ENCODE data around the gene CCNE1. TPM values are rescaled to one million over a fixed set of nuclear protein-coding genes. Genes with fewer than 3 reads are reported as not detected.

CCNE1 gene
- total and polyA plus RNA-seq, 8 donors, result 3.6 to 5.8 (median 4.4) TPM

- no peak for ATAC-seq
- intact Hi-C loops (cut with DNase I), result no loop called here
- H3K27ac ChIP-seq, result no peak overlapping the region
- no peak overlapping the region for H3K4me3 ChIP-seq
- peak in 1 of 4 donors; percentile 36 for DNase-seq
- TF ChIP-seq CTCF (IDR thresholded peaks at IDR 0.05), result no peak
- no peaks in the 10 kb centered on the region for H3K36me3 ChIP-seq
- H3K4me1 ChIP-seq, result no peaks in the 10 kb centered on the region
- no peaks in the 10 kb centered on the region for H3K9me3 ChIP-seq
- H3K27me3 ChIP-seq, result no peaks in the 10 kb centered on the region
Measured at GRCh38 chr19:29772696-29773095, 39.1 kb upstream of the CCNE1 start.

- ATAC-seq (no peak), DNase-seq (peak in 1 of 4 donors; percentile 54)
- intact Hi-C loops (cut with DNase I), result no loop called here
- Histone ChIP-seq H3K27ac (no peak overlapping the region), H3K27me3 (no peaks in the 10 kb centered on the region), H3K36me3 (no peaks in the 10 kb centered on the region), H3K9me3 (no peaks in the 10 kb centered on the region), H3K4me3 (no peak overlapping the region), H3K4me1 (no peaks in the 10 kb centered on the region)
- no peak for TF ChIP-seq CTCF (IDR thresholded peaks at IDR 0.05)
Measured at GRCh38 chr19:29773141-29773540, 38.6 kb upstream of the CCNE1 start.

GRCh38 chr19:29774126-29774525, 37.7 kb upstream of the CCNE1 start:
- H3K9me3 ChIP-seq, result no peaks in the 10 kb centered on the region
- intact Hi-C loops (cut with DNase I), result no loop called here

GRCh38 chr19:29777781-29778309, 33.9 kb upstream of the CCNE1 start:
- H3K27ac ChIP-seq, result no peak overlapping the region
- no peaks in the 10 kb centered on the region for H3K9me3 ChIP-seq
- ATAC-seq, result no peak
- no peaks in the 10 kb centered on the region for H3K36me3 ChIP-seq
- intact Hi-C loops (cut with DNase I), result no loop called here
- no peak for DNase-seq
- no peaks in the 10 kb centered on the region for H3K4me1 ChIP-seq
- TF ChIP-seq CTCF (IDR thresholded peaks at IDR 0.05), result no peak
- H3K27me3 ChIP-seq, result no peaks in the 10 kb centered on the region
- H3K4me3 ChIP-seq, result no peak overlapping the region

More at GRCh38 chr19:29774126-29774525, 37.7 kb upstream of the CCNE1 start:
- no peak for DNase-seq
- no peaks in the 10 kb centered on the region for H3K27me3 ChIP-seq
- H3K4me1 ChIP-seq, result no peaks in the 10 kb centered on the region
- TF ChIP-seq CTCF (IDR thresholded peaks at IDR 0.05), result no peak
- no peak overlapping the region for H3K4me3 ChIP-seq
- no peaks in the 10 kb centered on the region for H3K36me3 ChIP-seq
- H3K27ac ChIP-seq, result no peak overlapping the region
- no peak for ATAC-seq

- Histone ChIP-seq H3K36me3 (no peaks in the 10 kb centered on the region), H3K27me3 (no peaks in the 10 kb centered on the region), H3K27ac (no peak overlapping the region), H3K4me1 (no peaks in the 10 kb centered on the region), H3K4me3 (no peak overlapping the region), H3K9me3 (no peaks in the 10 kb centered on the region)
- no peak for DNase-seq
- no peak for ATAC-seq
- no peak for TF ChIP-seq CTCF (IDR thresholded peaks at IDR 0.05)
- intact Hi-C loops (cut with DNase I), result no loop called here
Measured at GRCh38 chr19:29779921-29780320, 31.9 kb upstream of the CCNE1 start.

All from left lung (tissue), 10 donors.